HG03196 (cell line): ENCODE results near the gene RNF181.
"Not testable (repeated sequence)": the region's sequence is repeated elsewhere in the genome, so short reads cannot be mapped to it uniquely, and the experiment has no call there.

Experiments used
- ATAC-seq: cut with Tn5 transposase; IDR thresholded peaks from one replicate; pipeline ENCODE4 v1.9.1; 2021; ENCODE audit not compliant: unreplicated experiment

Gene RNF181

DNA sequence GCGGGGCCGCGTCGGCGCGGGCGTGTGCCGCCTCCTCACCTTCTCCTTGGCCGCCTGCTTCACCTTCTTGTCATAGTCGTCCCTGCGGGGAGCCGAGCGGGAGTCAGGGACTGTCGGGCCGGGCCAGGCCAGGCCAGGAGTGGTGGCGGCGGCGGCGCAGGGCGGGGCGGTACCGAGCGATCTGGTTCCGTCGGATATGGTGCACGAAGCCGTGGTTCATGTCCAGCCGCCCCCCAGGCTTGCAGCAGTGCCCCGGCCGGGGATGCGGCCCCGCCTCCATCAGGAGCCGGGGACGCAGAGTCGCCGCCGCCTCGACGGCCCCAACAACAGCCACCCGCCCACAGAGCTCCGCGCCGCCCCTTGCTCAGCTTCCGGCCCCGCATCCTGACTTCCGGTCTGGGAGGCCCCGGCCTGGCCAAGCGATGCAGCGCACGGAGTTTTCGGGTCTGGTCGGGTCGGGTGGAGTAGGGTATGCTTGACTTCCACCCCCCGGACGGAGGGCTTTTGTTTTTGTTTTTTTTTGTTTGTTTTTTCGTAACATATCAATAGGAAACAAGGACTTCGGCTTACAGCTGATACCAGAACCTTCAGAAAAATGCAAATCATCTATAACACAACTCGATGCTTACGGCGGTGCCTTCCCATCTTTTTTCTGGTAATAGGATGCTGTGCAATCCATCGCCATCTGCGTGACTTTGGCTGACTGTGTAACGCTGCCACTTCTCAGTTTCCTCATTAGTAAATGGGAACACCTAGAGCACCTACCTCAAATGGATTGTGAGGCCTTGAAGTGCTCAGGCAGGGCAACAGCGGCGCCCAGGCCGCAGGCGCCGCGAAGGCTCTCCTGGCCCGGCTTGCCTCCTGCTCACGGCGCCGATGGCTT lies 16.4 kb downstream of the RNF181 start, which contains the start of gene C2orf68:
C2orf68 (minus strand) TSS at position 362 of the 883 bp plus-strand sequence; CDS start at position 280, 82 bp downstream.
- ATAC-seq = peak; percentile 80

DNA sequence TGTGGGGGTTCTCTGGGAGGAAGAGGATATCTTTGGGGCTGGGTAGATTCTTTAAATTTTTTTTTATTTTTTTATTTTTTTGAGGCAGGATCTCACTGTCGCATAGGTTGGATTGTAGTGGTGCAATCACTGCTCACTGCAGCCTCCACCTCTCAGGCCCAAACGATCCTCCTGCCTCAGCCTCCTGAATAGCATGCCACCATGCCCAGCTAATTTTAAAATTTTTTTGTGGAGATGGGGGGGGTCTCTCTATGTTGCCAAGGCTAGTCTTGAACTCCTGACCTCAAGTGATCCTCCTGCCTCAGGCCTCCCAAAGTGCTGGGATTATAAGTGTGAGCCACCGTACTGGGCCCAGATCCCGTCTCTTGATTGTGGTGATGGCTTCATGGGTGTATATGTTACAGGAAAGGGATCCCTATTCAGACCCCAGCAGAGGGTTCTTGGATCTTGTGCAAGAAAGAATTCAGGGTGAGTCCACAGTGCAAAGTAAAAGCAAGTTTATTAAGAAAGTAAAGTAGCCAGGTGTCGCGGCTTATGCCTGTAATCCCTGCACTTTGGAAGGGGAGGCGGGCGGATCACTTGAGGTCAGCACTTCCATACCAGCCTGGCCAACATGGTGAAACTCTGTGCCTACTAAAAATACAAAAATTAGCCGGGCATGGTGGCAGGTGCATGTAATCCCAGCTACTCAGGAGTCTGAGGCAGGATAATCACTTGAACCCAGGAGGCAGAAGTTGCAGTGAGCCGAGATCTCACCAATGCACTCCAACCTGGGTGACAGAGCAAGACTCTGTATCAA lies 18.4 kb downstream of the RNF181 start:
- no peak for ATAC-seq

DNA sequence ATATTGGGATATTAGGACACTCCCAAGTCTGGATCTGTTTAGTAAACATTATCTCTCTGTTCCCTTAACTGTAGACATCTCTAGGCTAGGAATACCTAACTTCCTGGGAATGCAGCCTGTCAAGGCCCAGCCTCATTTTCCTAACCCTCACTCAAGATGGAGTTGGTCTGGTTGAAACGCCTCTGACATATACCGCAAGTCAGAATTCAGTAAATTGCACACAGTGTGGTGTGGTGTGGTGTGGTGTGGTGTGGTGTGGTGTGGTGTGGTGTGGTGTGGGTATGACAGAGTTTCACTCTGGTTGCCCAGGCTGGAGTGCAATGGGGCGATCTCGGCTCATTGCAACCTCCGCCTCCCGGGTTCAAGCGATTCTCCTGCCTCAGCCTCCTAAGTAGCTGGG lies 19.2 kb downstream of the RNF181 start:
- ATAC-seq = not testable (repeated sequence)

DNA sequence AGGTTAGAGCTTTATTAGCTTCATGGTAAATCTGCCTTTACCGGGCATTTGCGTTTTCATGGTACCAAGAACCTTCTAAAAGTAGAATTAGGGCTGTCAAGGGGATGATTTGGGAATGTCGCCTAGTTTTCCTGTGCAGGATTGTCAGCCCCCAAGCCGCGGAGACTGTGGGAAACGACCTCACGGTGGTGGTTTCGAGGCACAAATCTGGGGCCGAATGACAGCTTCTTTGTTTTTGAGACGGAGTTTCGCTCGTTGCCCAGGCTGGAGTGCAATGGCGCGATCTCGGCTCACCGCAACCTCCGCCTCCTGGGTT lies 19.8 kb downstream of the RNF181 start:
- ATAC-seq = no peak

DNA sequence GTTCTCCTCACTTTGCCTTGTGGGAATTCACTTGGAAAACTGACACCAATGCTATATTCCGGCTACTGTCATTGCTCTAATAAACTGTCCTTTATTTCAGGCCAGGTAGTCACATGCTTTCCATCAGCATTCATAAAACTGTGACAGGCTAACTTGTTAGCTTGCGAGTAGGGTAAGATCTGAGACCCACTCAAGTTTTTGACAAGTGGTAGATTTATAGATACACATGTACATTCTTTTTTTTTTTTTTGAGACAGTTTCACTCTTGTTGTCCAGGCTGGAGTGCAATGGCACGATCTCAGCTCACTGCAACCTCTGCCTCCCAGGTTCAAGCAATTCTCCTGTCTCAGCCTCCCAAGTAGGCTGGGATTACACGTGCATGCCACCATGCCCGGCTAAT lies 22.2 kb downstream of the RNF181 start:
- ATAC-seq = not testable (repeated sequence)

DNA sequence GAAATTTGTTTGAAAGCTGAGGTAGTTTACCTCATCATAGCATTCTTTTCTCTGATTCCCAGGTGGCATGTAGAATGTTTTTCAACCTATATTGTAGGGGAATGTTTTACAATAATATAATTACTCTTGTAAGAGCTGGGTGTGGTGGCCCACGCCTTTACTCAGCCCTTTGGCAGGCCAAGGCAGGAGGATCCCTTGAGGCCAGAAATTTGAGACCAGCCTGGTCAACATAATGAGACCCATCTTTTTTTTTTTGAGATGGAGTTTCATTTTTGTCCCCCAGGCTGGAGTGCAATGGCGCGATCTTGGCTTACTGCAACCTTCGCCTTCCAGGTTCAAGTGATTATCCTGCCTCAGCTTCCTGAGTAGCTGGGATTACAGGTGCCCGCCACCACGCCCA lies 24.1 kb downstream of the RNF181 start:
- no peak for ATAC-seq

DNA sequence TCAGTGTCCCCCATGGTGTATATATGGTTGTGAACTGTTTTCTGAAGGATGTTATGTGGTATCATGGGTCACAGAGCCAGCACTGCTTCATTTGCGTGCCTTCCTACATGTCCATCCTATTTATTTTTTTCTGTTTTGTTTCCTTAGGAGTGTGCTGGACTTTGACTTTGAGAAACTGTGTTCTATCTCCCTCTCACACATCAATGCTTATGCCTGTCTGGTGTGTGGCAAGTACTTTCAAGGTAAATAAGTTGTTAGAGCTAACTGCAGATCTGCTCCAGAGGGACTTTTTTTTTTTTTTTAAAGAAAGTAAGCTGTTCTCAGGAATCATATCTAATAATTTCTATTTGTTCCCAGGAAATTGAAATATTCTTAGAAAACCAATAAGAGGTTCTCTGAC lies 25.8 kb downstream of the RNF181 start:
- ATAC-seq = no peak

DNA sequence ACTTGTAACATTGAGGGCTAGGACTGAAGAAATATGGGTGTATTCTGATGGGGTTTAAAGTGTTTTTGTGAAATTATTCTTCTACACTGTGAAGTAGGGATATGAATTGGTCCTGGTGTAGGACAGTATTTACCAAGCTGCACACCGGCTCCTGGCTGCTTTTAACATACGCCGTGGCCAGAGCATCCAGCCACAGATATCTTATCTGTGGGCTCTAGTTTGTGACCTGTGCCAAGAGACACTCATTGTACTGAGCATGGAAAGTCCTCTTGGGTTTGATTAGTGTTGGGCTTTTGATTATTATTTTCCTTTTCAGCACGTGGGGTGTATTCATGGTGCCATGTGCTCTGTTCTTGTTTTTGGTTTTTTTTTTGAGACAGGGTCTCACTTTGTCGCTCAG lies 28.4 kb downstream of the RNF181 start:
- ATAC-seq = no peak

DNA sequence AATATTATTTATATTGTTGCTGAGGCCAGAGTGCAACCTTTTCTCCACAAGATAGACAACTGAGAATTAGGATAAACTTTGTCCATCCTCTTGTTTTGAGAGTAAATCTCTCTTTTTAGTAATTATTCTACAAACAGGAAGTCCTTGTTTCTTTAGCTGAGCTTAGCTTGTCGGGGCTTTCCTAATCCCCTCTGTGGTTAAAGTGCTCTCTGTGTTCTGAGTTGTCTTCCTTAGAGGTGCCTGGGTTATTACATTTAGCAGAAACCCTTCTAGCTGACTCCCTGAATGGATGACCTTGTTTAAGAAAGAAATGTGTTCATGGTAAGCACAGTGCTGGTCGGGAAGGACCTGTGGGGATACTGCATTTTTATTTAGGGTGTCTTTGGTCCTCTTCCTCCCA lies 33.1 kb downstream of the RNF181 start:
- no peak for ATAC-seq

DNA sequence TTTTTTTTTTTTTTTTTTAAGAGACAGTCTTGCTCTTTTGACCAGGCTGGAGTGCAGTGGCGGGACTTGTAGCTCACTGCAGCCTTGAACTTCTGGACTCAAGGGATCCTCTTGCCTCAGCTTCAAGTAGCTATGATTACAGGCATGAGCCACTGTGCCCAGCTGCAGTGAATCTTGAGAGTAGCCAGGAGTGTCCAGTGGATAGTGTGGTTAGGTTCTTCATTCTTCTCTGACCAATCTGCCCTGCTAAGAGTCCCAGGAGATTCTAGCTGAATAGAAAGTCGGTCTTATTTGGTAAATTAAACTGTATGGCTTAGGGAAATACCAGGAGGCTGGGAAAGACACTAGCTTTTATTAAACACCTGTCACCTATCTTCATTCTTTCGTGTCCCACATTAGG lies 35.8 kb downstream of the RNF181 start:
- ATAC-seq = no peak

DNA sequence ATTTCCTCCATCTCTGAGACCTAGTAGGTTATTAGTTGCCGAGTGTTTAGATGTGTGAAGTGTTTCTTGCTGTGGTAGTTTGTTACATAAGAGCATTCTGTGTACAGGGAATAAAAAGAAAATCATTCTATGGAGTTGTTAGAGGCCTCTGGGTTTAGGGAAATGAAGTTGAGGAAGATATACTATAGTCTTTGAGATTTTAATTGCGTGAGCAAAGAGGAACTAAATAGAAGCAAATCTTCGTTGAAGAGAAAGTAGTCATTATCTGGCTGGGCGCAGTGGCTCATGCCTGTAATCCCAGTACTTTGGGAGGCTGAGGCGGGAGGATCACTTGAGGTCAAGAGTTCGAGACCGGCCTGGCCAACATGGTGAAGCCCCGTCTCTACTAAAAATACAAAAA lies 39.5 kb downstream of the RNF181 start:
- no peak for ATAC-seq

DNA sequence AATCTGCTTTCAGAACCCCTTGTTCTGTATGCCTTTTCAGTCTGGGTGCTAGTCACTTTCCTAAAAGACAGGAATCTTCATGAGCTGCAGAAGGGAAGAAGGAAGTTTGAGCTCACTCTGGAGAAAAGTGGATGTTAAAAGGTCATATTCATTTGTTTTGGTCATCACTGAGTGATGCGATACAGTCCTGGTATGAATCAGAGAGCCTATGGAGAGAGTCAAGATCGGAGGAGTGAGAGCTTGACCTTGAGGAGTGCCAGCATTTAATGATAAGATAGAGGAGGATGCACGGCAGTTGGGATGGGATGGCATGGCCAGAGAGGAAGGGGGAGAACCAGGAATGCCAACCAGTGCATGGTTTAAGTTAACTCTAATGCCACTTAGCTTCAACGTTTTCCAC lies 40.1 kb downstream of the RNF181 start:
- ATAC-seq = no peak

DNA sequence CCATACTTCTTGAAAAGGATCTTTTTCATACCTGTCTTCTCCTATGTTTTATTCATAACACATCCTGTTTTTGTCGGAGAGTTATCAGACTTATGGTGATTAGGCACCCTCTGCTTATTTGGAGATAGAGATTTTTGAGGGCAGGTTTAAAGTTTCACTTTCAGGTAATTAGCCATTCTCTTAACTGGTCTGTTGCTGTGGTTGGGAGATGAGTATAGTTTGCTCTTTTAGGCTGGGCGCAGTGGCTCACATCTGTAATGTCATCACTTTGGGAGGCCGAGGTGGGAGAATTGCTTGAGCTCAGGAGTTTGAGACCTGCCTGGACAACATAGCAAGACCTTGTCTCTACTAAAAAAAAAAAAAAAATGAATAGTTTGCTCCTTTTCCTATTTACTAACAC lies 47.2 kb downstream of the RNF181 start:
- no peak for ATAC-seq

DNA sequence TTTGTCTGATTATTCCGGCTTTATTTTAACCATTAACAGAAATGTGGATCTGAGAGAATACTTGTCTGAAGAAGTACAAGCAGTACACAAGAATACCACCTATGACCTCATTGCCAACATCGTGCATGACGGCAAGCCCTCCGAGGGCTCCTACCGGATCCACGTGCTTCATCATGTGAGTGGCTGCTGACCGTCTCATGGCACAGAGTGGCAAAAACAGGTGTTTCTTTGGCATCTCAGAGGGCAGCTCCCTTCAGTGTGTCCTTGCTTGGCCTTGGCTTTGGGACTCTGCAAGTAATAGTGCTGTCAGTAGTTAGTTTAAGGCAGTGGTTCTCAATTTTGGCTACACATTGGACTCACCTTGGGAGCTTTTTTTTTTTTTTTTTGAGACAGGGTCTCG lies 49.4 kb downstream of the RNF181 start:
- ATAC-seq = no peak

DNA sequence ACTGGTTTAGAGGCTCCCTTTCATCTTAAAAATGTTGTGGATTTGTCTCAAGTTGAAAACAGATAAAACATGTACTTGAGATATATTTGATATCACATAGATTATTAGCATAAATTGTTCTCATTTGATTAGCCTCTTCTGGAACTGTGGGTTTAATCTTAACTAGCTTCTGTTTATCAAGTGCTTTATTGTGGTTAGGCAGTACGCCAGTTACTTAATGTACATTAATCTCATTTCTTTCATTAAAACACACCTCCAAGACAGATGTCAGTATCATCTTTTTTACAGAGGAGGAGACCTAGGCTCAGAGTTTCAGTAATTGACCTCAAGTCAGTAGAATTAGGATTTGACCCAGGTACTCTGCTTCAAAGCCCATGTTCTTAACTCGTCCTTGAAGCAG lies 50.6 kb downstream of the RNF181 start:
- ATAC-seq = no peak
